ENCODE results near the gene PF4V1.

Gene PF4V1

GRCh38 chr4:73853246-73853704 is at the start of gene PF4V1:
Gene PF4V1 (plus strand): TSS chr4:73853296. CDS start chr4:73853363, 67 bp downstream.
- DNase-seq = no peak

GRCh38 chr4:73810191-73810590 is 42.9 kb upstream of the PF4V1 start:
- no peak for DNase-seq

GRCh38 chr4:73811841-73812240 is 41.3 kb upstream of the PF4V1 start:
- no peak for DNase-seq

DNA sequence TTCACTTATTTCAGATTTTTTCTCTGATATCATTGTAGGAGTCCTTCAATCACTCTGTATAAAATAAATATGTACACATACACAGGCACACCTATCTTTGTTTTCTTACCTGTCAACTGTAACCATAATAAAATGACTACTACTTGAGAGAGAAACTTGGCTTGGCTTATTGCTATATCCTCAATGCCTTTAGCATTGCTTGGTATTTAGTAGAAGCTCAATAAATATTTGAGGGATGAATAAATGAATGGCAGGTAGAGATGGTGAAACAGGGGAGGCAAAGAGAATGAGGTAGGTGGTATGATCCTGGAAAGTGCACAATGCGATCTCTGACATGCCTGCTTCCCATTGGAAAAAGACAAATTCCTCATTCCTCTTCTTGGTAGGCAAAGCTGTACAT is 38.4 kb upstream of the PF4V1 start:
- no peak for DNase-seq

DNA sequence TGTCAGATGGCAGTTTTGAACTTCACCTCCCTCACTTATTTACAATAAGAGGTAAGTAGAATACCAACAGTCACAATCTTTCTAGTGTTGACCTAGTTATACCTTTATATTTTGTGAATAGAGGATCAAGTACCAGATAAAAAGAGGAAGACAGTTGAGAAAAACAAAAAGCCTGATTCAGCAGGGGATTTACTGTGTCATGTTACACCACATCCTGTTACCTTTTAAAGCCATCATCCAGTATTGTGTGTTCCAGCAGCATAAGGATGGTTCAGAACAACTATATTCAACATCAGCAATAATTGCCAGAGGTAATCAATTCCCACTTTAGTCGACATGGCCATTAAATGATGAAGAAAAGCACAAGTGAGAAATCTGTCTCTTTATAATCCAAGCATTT is 38.0 kb upstream of the PF4V1 start:
- DNase-seq = no peak

DNA sequence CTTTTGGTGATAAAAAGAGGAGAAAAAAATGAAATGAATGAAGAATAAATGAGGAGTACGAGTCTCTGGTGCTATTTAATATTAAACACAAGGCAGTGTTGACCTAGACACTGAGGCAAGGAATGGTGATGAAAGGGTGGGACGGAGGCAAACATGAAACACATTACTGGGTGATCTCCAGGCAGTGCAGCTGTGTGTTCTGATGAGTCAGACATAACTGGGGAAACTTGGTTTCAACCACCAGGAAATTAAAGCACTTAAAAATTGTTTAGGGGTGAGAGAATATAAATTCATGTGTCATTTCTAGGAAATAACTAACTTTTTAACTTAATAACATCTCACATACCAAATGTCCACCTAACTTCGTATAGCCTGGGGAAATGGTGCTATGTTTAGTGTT is 36.3 kb upstream of the PF4V1 start:
- DNase-seq = peak; percentile 84

- DNase-seq = no peak
These were observed 35.8 kb upstream of the PF4V1 start for GRCh38 chr4:73817341-73817740.

GRCh38 chr4:73821325-73821724 is 31.8 kb upstream of the PF4V1 start:
- DNase-seq = no peak

DNA sequence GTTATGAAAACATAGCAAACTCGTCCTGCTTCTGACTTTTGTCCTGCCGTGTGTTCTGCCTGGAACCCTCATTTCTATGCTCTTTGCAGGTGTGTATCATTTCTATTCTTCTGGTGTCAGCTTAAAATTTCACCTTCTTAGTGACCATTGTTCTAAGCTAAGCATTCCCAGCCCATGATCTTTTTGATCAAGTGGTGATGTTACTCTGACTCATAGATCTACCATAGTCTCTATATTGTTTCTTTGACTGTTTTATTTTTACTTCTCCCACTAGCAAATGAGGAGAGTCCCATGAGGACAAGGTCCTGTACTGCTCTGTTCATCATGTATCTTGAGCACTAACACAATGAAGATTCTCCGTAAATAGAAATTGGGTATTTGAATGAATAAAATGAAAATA is 30.7 kb upstream of the PF4V1 start:
- no peak for DNase-seq

GRCh38 chr4:73822812-73823504 is 30.1 kb upstream of the PF4V1 start:
- DNase-seq = no peak

GRCh38 chr4:73823760-73824159 is 29.3 kb upstream of the PF4V1 start:
- no peak for DNase-seq

DNA sequence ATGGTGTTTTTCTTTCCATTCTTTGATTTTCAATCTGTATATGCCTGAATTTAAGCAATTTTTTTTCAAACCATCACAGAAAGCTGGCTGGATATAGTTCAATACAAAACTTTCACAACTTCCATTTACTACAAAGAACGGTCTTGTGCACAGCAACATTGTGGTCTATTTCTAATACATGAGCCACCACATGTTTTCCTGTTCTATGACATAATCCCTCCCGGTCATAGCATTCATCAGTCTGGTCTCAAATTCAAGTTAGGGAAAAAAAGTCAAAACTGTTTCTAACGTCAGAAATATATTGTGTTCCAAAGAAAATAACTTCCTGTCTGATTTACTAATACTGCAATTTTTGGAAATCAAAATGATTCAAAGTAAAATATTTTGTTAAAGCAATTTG is 24.1 kb upstream of the PF4V1 start:
- no peak for DNase-seq

DNA sequence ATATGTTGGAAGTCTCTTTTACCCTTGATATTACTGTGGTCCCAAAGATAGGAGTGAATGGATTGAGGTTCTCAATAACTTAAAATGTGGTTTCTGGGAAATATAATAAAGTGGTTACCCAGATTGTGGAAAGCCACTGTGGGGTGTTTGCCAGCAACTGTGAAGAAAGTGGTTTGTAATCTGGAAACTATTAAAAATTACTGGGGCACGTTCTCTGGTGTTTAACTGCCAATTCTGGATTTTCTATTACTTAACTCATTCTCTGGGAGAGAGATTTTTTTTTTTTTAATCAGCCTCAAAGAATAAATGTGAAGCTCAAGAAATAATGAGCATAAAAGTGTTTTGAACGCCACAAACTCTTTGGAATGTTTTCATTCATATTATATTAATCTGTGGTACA is 21.5 kb upstream of the PF4V1 start:
- no peak for DNase-seq

DNA sequence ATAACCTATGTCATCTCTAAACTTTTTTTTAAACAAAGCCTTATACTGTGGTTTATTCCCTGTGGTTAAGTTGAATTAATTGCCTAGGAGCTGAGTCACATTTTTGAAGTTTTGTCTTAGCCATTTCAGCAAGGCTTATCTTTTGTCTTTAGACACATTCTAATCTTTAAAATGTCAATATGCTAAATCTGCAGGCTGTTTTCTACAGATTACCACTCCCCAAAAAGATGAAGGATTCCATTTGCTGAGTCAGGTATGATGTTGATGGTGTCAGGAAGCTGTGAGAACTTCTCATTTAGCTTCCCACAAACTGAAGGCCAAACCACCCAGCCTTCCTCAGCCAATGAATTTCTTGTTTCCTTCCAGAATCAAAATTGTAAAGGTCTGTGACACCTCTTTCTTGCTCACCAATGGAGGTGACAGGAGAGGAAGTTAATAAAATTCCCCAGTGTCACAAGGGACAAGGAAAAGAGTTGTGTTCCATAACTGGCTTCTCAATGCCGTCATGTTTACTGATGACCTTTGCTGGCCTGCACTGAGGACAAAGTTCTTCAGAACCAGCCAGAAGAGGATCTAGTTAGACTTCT is 20.4 kb upstream of the PF4V1 start:
- peak; percentile 38 for DNase-seq

GRCh38 chr4:73836373-73837279 is 16.5 kb upstream of the PF4V1 start, which contains the start of gene CXCL6:
Gene CXCL6 (plus strand): TSS chr4:73836678. CDS start chr4:73836751, 73 bp downstream.
- DNase-seq = peak; percentile 46

DNA sequence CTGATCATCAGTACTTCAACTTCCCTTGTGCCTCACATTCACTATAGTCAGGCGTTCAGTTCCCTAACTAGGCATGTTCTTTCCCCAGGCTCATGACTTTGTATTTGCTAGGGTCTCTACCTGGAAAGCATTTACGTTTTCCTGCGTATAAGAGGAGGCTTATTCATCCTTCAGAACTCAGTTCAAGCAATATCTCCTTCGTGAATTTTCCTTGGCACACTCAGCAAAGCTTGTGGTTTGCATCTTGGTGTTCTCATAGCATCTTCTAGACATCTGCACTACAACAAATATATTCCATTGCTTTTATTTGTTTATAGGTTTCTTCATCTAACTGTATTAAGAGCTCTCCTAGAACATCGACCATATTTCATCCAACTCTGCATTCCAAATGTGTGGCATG is 14.0 kb upstream of the PF4V1 start:
- DNase-seq = no peak

DNA sequence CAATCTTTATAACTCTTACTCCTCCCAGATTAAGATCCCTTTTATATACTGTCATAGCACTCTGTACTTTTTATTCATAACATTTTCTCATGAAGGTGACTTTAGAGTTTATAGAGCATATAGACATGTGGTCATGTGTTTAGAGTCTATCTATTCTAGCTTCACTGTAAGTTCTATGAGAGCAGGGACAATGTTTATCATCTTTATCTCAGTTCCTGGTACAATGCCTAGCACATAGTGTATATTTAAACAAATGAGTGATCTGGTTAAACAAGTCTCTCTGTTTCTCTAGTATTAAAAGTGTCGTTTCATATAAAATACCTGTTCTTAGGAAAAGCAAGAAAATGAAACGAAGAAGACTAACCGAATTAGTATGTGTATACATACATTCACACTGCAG is 13.4 kb upstream of the PF4V1 start:
- DNase-seq = no peak

DNA sequence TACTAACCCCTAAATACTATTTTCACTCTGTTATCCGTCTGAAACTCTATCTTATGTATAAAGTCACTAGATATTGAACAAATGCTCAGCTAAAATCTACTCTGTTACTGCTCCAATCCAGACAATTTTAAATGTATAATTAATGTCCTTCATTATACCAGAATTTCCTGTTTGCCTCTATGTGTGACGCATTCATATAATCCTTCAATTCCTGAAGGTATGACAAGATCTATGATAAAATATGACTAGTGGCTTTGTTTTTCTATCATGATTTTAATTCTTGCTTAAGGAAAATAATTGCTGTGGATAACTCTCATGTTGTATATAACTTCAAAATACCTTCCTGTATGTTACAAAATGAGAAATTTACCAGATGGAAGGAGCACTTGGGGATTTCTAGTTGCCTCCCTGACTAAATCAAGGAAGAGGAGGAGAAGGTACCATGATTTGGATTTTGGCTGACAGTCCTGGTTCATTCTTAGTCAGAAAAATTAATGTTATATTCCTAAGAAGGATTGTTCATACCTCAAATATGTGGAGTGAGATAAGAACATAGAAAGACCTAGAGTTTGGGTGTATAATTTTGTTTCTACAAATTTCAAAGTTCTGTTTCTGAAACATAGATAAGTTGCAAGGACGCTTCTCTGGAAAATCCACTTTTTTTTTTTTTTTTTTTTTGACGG is 11.7 kb upstream of the PF4V1 start:
- no peak for DNase-seq

DNA sequence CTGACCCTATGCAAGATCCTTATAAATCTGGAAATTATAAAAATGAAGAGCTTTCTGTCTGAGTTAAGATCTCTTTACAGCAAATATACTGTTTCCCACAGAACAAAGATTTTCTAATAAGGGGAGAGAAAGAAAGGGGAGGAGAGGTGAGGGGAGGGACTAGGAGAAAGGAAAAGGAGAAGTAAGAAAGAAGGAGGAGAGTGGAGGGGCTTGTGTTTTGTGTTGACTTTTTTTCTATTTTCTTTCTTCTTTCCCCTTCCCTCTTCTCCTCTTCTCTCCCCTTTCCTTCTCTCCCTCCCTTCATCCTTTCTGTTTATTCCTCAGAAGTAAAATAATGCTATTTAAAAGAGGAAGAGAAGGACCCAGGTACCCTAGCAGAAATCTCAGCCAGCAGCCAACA is 10.4 kb upstream of the PF4V1 start:
- no peak for DNase-seq

DNA sequence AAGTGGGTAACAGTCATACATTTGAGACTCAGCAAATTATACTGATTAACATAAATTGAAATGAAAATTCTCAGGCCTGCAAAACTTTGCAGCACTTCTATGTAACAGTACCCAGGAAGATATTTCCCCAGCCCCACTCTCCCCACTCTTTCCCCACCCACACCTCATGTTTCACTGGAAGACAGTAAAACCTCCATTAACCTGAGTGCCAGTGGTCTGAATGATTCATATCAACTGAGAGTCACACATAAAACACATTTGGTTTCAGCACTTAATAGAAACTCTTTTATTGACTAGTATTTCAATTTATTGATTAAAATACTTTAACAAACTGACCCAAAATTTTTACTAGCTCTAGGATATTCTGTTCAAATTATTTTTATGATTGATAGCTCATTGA is 9.7 kb upstream of the PF4V1 start:
- no peak for DNase-seq

- peak; percentile 62 for DNase-seq
These were observed 8.8 kb upstream of the PF4V1 start for GRCh38 chr4:73844345-73844744.

GRCh38 chr4:73844806-73845205 is 8.3 kb upstream of the PF4V1 start:
- no peak for DNase-seq

GRCh38 chr4:73847526-73848182 is 5.4 kb upstream of the PF4V1 start:
- DNase-seq = no peak
